H9 (cell line): Measurements from ENCODE around the gene SYTL1. TPM values are rescaled to one million over a fixed set of nuclear protein-coding genes. Genes with fewer than 3 reads are reported as not detected.

ENCODE experiments used
- DNase-seq: peaks from one replicate; pipeline ENCODE4 v3.0.0-alpha.2; 2017
- H2AFZ ChIP-seq: one replicate; pipeline ENCODE4 v1.6.1; 2013; ENCODE audit warnings: mild to moderate bottlenecking, low read length, control low read depth, moderate library complexity
- H2AK5ac ChIP-seq: 2 replicates; pipeline ENCODE4 v1.6.1; 2013; ENCODE audit warnings: low read length, control low read depth, mixed read lengths; ENCODE audit not compliant: insufficient read length
- H2BK120ac ChIP-seq: one replicate; pipeline ENCODE4 v1.6.1; 2013; ENCODE audit warnings: low read depth, mild to moderate bottlenecking, low read length, control low read depth, inconsistent platforms; ENCODE audit not compliant: poor library complexity, severe bottlenecking
- H2BK12ac ChIP-seq: 2 replicates; pipeline ENCODE4 v1.6.1; 2013; ENCODE audit warnings: low read length, control low read depth, mixed read lengths, low read depth; ENCODE audit not compliant: insufficient read length
- H2BK15ac ChIP-seq: 2 replicates; pipeline ENCODE4 v1.6.1; 2013; ENCODE audit warnings: low read depth, low read length, control low read depth
- H2BK20ac ChIP-seq: one replicate; pipeline ENCODE4 v1.6.1; 2013; ENCODE audit warnings: low read depth, mild to moderate bottlenecking, low read length, control low read depth, inconsistent platforms; ENCODE audit not compliant: poor library complexity, severe bottlenecking
- H2BK5ac ChIP-seq: 2 replicates; pipeline ENCODE4 v1.6.1; 2013; ENCODE audit warnings: low read length, control low read depth, mixed read lengths; ENCODE audit not compliant: insufficient read length
- H3K14ac ChIP-seq: 2 replicates; pipeline ENCODE4 v1.6.1; 2013; ENCODE audit warnings: low read length, control low read depth; ENCODE audit not compliant: insufficient read depth
- H3K18ac ChIP-seq: 2 replicates; pipeline ENCODE4 v1.6.1; 2013; ENCODE audit warnings: low read depth, mild to moderate bottlenecking, mixed read lengths, low read length, control low read depth; ENCODE audit not compliant: insufficient read length
- H3K23ac ChIP-seq: 2 replicates; pipeline ENCODE4 v1.6.1; 2013; ENCODE audit warnings: low read length, control low read depth, mixed read lengths, low read depth; ENCODE audit not compliant: insufficient read length
- H3K23me2 ChIP-seq: 2 replicates; pipeline ENCODE4 v1.6.1; 2013; ENCODE audit warnings: low read depth, mild to moderate bottlenecking, mixed read lengths, low read length, control low read depth; ENCODE audit not compliant: insufficient read length, poor library complexity, severe bottlenecking
- H3K27ac ChIP-seq: 2 replicates; pipeline ENCODE4 v1.5.1; 2013; ENCODE audit warnings: low read length, control low read depth, mixed read lengths, low read depth; ENCODE audit not compliant: insufficient read length
- H3K27me3 ChIP-seq: 2 replicates; pipeline ENCODE4 v1.6.1; 2013; ENCODE audit warnings: low read length, control low read depth, inconsistent platforms; ENCODE audit not compliant: insufficient read depth
- H3K4ac ChIP-seq: 2 replicates; pipeline ENCODE4 v1.6.1; 2013; ENCODE audit warnings: low read depth, mild to moderate bottlenecking, control low read depth, inconsistent platforms, low read length, moderate library complexity
- H3K4me1 ChIP-seq: 2 replicates; pipeline ENCODE4 v1.6.1; 2013; ENCODE audit warnings: low read length, control low read depth, inconsistent platforms; ENCODE audit not compliant: insufficient read depth
- H3K4me2 ChIP-seq: 2 replicates; pipeline ENCODE4 v1.6.1; 2013; ENCODE audit warnings: low read length, control low read depth, mixed read lengths; ENCODE audit not compliant: insufficient read length, insufficient read depth
- H3K56ac ChIP-seq: 2 replicates; pipeline ENCODE4 v1.6.1; 2013; ENCODE audit warnings: low read depth, mild to moderate bottlenecking, mixed read lengths, low read length, control low read depth; ENCODE audit not compliant: insufficient read length
- H3K79me1 ChIP-seq: 2 replicates; pipeline ENCODE4 v1.6.1; 2013; ENCODE audit warnings: low read depth, mild to moderate bottlenecking, moderate library complexity, low read length, control low read depth, inconsistent platforms; ENCODE audit not compliant: insufficient read depth, poor library complexity, severe bottlenecking
- H3K79me2 ChIP-seq: 2 replicates; pipeline ENCODE4 v1.6.1; 2013; ENCODE audit warnings: low read length, control low read depth, inconsistent platforms; ENCODE audit not compliant: insufficient read depth
- H3K9ac ChIP-seq: 2 replicates; pipeline ENCODE4 v1.6.1; 2013; ENCODE audit warnings: low read length, control low read depth, mixed read lengths; ENCODE audit not compliant: insufficient read length; ENCODE audit errors: extremely low read depth
- H3K9me3 ChIP-seq: one replicate; pipeline ENCODE4 v1.6.1; 2013; ENCODE audit warnings: low read depth, low read length, inconsistent platforms; ENCODE audit not compliant: control insufficient read depth
- H3T11ph ChIP-seq: one replicate; pipeline ENCODE4 v1.6.1; 2013; ENCODE audit warnings: mild to moderate bottlenecking, low read length, control low read depth, inconsistent platforms
- H4K20me1 ChIP-seq: one replicate; pipeline ENCODE4 v1.6.1; 2013; ENCODE audit not compliant: control insufficient read depth, insufficient read length, insufficient read depth
- H4K5ac ChIP-seq: 2 replicates; pipeline ENCODE4 v1.6.1; 2013; ENCODE audit warnings: low read depth, mild to moderate bottlenecking, mixed read lengths, low read length, control low read depth; ENCODE audit not compliant: insufficient read length
- H4K8ac ChIP-seq: replicated peaks from 2 replicates; pipeline ENCODE4 v1.6.1; 2013; ENCODE audit warnings: low read length, control low read depth, mixed read lengths, low read depth; ENCODE audit not compliant: insufficient read length
- H4K91ac ChIP-seq: 2 replicates; pipeline ENCODE4 v1.6.1; 2013; ENCODE audit warnings: low read depth, mild to moderate bottlenecking, moderate library complexity, mixed read lengths, low read length, control low read depth; ENCODE audit not compliant: insufficient read length
- H3K27ac Mint-ChIP-seq, 3 experiments: 2 replicates in 2 of 3; 3 replicates in 1 of 3; pipeline ENCODE4 v1.8.0; 2020 to 2021; ENCODE audit warnings: mixed read lengths in 3 of 3, mild to moderate bottlenecking in 1 of 3, moderate library complexity in 1 of 3
- H3K27me3 Mint-ChIP-seq: 2 replicates; pipeline ENCODE4 v1.8.0; 2021; ENCODE audit warnings: low read depth, mild to moderate bottlenecking, moderate library complexity, mixed read lengths
- H3K36me3 Mint-ChIP-seq, 3 experiments: 2 replicates in 2 of 3; 3 replicates in 1 of 3; pipeline ENCODE4 v1.8.0; 2020 to 2021; ENCODE audit warnings: low read depth in 3 of 3, mixed read lengths in 3 of 3; ENCODE audit not compliant: insufficient read depth in 1 of 3
- H3K4me1 Mint-ChIP-seq, 2 experiments: 2 replicates each; pipeline ENCODE4 v1.8.0; 2020; ENCODE audit warnings: mixed read lengths in 2 of 2
- H3K4me3 Mint-ChIP-seq, 2 experiments: 2 replicates in 1 of 2; 3 replicates in 1 of 2; pipeline ENCODE4 v1.8.0; 2020 to 2021; ENCODE audit warnings: mild to moderate bottlenecking in 2 of 2, mixed read lengths in 2 of 2, moderate library complexity in 1 of 2
- H3K9me3 Mint-ChIP-seq, 2 experiments: 2 replicates in 1 of 2; 3 replicates in 1 of 2; pipeline ENCODE4 v1.8.0; 2020; ENCODE audit warnings: mild to moderate bottlenecking in 2 of 2, mixed read lengths in 2 of 2, moderate library complexity in 1 of 2
- WGBS: extraction: QIAGEN DNeasy Blood & Tissue Kit; methylation state at CpG from one replicate; pipeline ENCODE4 v1.1.7; 2013; ENCODE audit warnings: missing lambda C conversion rate, low lambda C conversion rate, mixed read lengths; ENCODE audit not compliant: insufficient read length; ENCODE audit errors: extremely low coverage; 5-methylcytosine and 5-hydroxymethylcytosine counted together
- total RNA-seq: library from RNA; stranded (reverse); gene quantifications from 2 replicates; pipeline ENCODE4 v1.2.1, GENCODE V29; 2021
- TF ChIP-seq, protein P1 (sequence below): fragments of 200-600 bp; sonication (generic); conservative IDR thresholded peaks from 3 replicates; pipeline ENCODE4 v1.8.0; 2021; ENCODE audit warnings: antibody characterized with exemption, mild to moderate bottlenecking

SYTL1 gene
- total RNA-seq, 1 experiment from 2014 or later: 12.0 TPM

DNA sequence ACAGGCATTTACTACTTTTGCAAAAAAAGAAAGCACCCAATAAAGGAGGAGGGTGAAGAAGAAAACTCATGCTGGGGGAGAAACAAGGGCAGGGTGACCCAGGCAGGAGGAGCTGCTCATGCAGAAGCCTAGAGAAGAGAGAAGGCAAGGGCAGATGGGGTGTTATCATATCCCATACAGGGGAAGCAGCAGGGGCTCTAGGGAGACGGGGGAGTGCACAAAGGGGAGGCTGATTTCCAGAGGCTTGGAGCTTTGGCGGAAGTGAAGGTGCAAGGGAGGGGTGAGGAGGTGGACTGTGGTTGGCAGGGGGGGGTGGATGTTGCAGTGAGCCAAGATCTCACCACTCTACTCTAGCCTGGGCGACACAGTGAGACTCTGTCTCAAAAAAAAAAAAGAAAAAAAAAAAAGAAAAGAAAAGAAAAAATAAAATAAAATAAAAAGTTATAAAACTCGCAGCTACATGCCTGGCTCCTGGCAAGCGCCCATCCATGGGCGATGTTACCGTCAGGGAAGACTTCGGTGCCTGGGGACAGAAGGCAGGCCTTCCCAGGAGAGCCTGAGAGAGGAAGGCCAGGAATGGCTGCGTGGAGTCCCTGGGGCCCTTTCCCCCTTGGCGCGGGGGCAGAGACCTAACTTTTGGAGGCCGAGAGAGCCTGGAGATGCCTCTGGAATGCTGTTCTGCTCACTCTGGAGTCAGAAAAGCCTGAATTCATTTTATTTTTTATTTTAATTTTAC, 36.1 kb downstream of the SYTL1 start:
- no peaks in the 10 kb centered on the region for H3K27me3 ChIP-seq
- Mint-ChIP-seq H3K27ac (no peak overlapping the region), H3K27me3 (peaks cover 26% of the 10 kb centered on the region), H3K4me3 (no peak overlapping the region), H3K9me3 (no peaks in the 10 kb centered on the region), H3K36me3 (no peaks in the 10 kb centered on the region; a peak in 1 of 7 replicates), H3K4me1 (peaks cover 8 to 23% of the 10 kb centered on the region in 2 experiments)
- no peaks in the 10 kb centered on the region for H3K79me1 ChIP-seq
- no peak overlapping the region for H2BK20ac ChIP-seq
- no peaks in the 10 kb centered on the region for H3K79me2 ChIP-seq
- no peak overlapping the region for H4K8ac ChIP-seq
- H3K9ac ChIP-seq: no peak overlapping the region
- no peak overlapping the region for H3K4ac ChIP-seq
- no peak overlapping the region for H3K4me2 ChIP-seq
- WGBS: no CpG with 5 or more reads among the region's 12 CpGs
- H2BK5ac ChIP-seq: no peak overlapping the region
- no peak overlapping the region for H3K23ac ChIP-seq
- H4K5ac ChIP-seq: no peak overlapping the region
- no peaks in the 10 kb centered on the region for H3K9me3 ChIP-seq
- H3T11ph ChIP-seq: no peak overlapping the region
- no peak overlapping the region for H2AK5ac ChIP-seq
- H2BK12ac ChIP-seq: no peak overlapping the region
- no peak overlapping the region for H3K18ac ChIP-seq
- TF ChIP-seq, protein P1, sequence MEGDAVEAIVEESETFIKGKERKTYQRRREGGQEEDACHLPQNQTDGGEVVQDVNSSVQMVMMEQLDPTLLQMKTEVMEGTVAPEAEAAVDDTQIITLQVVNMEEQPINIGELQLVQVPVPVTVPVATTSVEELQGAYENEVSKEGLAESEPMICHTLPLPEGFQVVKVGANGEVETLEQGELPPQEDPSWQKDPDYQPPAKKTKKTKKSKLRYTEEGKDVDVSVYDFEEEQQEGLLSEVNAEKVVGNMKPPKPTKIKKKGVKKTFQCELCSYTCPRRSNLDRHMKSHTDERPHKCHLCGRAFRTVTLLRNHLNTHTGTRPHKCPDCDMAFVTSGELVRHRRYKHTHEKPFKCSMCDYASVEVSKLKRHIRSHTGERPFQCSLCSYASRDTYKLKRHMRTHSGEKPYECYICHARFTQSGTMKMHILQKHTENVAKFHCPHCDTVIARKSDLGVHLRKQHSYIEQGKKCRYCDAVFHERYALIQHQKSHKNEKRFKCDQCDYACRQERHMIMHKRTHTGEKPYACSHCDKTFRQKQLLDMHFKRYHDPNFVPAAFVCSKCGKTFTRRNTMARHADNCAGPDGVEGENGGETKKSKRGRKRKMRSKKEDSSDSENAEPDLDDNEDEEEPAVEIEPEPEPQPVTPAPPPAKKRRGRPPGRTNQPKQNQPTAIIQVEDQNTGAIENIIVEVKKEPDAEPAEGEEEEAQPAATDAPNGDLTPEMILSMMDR: no peak
- no peak overlapping the region for H4K91ac ChIP-seq
- H3K14ac ChIP-seq: no peak overlapping the region
- no peaks in the 10 kb centered on the region; the same call in 1 of the 2 replicates for H3K4me1 ChIP-seq
- peaks cover 4% of the 10 kb centered on the region for H3K23me2 ChIP-seq
- H2AFZ ChIP-seq: no peak overlapping the region
- no peaks in the 10 kb centered on the region for H4K20me1 ChIP-seq
- DNase-seq: no peak
- H2BK120ac ChIP-seq: no peak overlapping the region
- H3K56ac ChIP-seq: no peak overlapping the region
- H2BK15ac ChIP-seq: no peak overlapping the region
- no peak overlapping the region for H3K27ac ChIP-seq
